Ectodermal cell (in vitro differentiated cells): Measurements from ENCODE around the gene STARD4.

Experiments
- H3K27ac ChIP-seq: 2 replicates; pipeline ENCODE4 v1.7.0; 2013; ENCODE audit warnings: mild to moderate bottlenecking, low read depth, low read length; ENCODE audit not compliant: insufficient read depth, poor library complexity, severe bottlenecking
- H3K27me3 ChIP-seq: 2 replicates; pipeline ENCODE4 v1.7.0; 2013; ENCODE audit warnings: mild to moderate bottlenecking, low read length; ENCODE audit not compliant: insufficient read depth, control insufficient read depth, poor library complexity, severe bottlenecking
- H3K36me3 ChIP-seq: one replicate; pipeline ENCODE4 v1.7.0; 2013; ENCODE audit warnings: low read length; ENCODE audit not compliant: control insufficient read depth, insufficient read depth
- H3K4me1 ChIP-seq: one replicate; pipeline ENCODE4 v1.7.0; 2013; ENCODE audit warnings: low read length; ENCODE audit not compliant: control insufficient read depth, insufficient read depth
- H3K4me3 ChIP-seq: 2 replicates; pipeline ENCODE4 v1.7.0; 2013; ENCODE audit warnings: low read depth, low read length, control low read depth; ENCODE audit not compliant: insufficient read depth
- H3K9me3 ChIP-seq: 2 replicates; pipeline ENCODE4 v1.7.0; 2013; ENCODE audit warnings: mild to moderate bottlenecking, low read length, moderate library complexity; ENCODE audit not compliant: control insufficient read depth
- WGBS, 2 experiments: methylation state at CpG; one replicate each; pipeline ENCODE4 v1.1.7; 2013; ENCODE audit warnings: missing lambda C conversion rate in 2 of 2; 5-methylcytosine and 5-hydroxymethylcytosine counted together

The STARD4 gene

GRCh38 chr5:111453295-111453694, 59.0 kb downstream of the STARD4 start:
- no peaks in the 10 kb centered on the region for H3K9me3 ChIP-seq

GRCh38 chr5:111447822-111448221, 64.5 kb downstream of the STARD4 start:
- Histone ChIP-seq H3K27me3 (no peaks in the 10 kb centered on the region), H3K36me3 (no peaks in the 10 kb centered on the region), H3K27ac (no peak overlapping the region), H3K4me1 (no peaks in the 10 kb centered on the region), H3K9me3 (no peaks in the 10 kb centered on the region), H3K4me3 (no peak overlapping the region)
- WGBS, 2 experiments: 70% methylated on average over 1 of the region's 2 CpGs; no CpG with 5 or more reads in 1 of the 2 experiments

More at GRCh38 chr5:111453295-111453694, 59.0 kb downstream of the STARD4 start:
- 96 to 100% methylated on average over 1 of the region's 1 CpG for WGBS, 2 experiments
- no peaks in the 10 kb centered on the region for H3K36me3 ChIP-seq
- no peaks in the 10 kb centered on the region for H3K4me1 ChIP-seq
- no peak overlapping the region for H3K4me3 ChIP-seq
- H3K27me3 ChIP-seq: no peaks in the 10 kb centered on the region
- H3K27ac ChIP-seq: no peak overlapping the region

- Histone ChIP-seq H3K9me3 (no peaks in the 10 kb centered on the region), H3K4me3 (no peak overlapping the region), H3K27me3 (no peaks in the 10 kb centered on the region), H3K36me3 (no peaks in the 10 kb centered on the region), H3K27ac (no peak overlapping the region), H3K4me1 (no peaks in the 10 kb centered on the region)
- 86% methylated on average over 1 of the region's 1 CpG; no CpG with 5 or more reads in 1 of the 2 experiments for WGBS, 2 experiments
Observed at GRCh38 chr5:111447099-111447498, 65.2 kb downstream of the STARD4 start.
